HG03442 (cell line): Measurements from ENCODE around the gene DPH7.
A peak's percentile ranks its signal among the peaks of the same experiment; 100 is the strongest.
"Not testable (repeated sequence)": the region's sequence is repeated elsewhere in the genome, so short reads cannot be mapped to it uniquely, and the experiment has no call there.

Source experiments
- ATAC-seq: cut with Tn5 transposase; IDR thresholded peaks from one replicate; pipeline ENCODE4 v1.9.1; 2021; ENCODE audit warnings: mild to moderate bottlenecking, moderate library complexity; ENCODE audit not compliant: unreplicated experiment

The DPH7 gene

GRCh38 chr9:137606734-137607138 lies 28.0 kb upstream of the DPH7 start:
- ATAC-seq = no peak

DNA sequence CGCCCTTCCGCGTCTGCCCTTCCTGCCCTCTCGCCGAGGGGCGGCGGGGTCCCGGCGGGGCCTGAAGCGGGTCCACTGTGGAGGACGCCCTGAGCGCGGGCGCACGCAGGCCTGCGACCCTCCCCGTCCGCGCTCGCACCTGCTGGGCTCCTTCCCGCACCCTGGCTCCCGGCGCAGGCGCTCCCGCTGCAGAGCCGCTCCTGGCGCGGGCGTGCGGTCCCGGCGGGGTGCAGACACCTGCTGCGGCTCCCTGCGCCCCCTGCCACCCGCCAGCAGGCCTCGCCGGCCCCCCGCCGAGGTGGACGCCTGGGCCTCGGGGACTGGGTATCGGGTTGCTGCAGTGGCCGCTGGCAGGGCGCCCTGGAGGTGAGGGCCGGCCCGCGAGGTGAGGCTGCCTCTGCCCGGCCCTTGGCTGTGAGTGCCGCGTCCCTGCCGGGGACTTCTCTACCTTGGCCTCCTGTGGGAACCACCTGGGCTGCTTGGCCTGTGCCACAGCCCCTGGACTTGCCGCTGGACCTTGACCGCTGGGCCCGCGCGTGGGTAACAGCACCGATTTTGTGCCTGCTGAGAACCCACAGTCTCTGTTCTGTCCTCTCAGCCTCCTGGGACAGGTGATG lies 27.4 kb upstream of the DPH7 start:
- ATAC-seq = peak; percentile 10

- ATAC-seq = peak; percentile 66
These were observed 26.6 kb upstream of the DPH7 start, which contains the start of gene ARRDC1 for GRCh38 chr9:137605121-137606004. ARRDC1 (plus strand) TSS chr9:137605686; CDS start chr9:137605718, 32 bp downstream.

GRCh38 chr9:137604345-137605086 lies 25.8 kb upstream of the DPH7 start:
- ATAC-seq = no peak

DNA sequence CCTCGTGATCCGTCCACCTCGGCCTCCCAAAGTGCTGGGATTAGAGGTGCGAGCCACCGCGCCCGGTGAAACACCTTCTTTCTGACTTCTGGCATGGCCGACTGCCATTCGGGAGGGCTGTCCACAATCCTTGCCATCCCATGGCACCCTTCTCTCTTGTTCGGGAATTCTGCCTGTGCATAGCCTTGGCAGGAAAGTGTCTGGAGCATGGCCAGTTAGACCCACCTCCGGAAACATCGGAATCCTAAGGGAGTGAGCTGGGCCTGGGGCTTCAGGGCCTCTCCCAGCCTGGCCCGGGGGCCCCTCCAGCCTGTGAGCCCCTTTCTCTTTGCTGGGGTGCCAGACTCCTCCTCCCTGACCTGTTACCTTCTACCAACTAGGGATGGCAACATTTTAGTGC lies 25.2 kb upstream of the DPH7 start:
- no peak for ATAC-seq

GRCh38 chr9:137602661-137603060 lies 23.9 kb upstream of the DPH7 start:
- no peak for ATAC-seq

- no peak for ATAC-seq
These were observed 20.2 kb upstream of the DPH7 start for GRCh38 chr9:137598943-137599342.

- ATAC-seq = not testable (repeated sequence)
These were observed 17.9 kb upstream of the DPH7 start for GRCh38 chr9:137596577-137596976.

DNA sequence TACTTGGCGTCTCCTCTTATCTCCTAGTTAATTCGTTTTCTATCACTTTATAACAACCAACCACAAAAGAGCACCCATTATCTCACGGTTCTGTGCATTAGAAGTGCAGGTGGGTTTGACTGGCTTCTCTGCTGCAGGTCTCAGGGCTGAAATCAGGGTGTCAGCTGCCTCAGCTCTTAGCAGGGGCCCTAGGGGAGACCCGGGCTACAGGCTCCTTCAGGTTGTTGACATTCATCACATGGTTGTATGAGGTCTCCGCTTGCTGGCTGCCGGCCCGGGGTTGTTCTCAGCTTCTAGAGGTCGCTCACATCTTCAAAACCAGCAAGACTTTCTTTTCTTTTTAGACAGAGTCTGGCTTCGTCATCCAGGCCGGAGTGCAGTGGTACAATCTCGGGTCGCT lies 14.5 kb upstream of the DPH7 start:
- ATAC-seq = no peak

- ATAC-seq = no peak
These were observed 14.0 kb upstream of the DPH7 start for GRCh38 chr9:137592767-137593166.

DNA sequence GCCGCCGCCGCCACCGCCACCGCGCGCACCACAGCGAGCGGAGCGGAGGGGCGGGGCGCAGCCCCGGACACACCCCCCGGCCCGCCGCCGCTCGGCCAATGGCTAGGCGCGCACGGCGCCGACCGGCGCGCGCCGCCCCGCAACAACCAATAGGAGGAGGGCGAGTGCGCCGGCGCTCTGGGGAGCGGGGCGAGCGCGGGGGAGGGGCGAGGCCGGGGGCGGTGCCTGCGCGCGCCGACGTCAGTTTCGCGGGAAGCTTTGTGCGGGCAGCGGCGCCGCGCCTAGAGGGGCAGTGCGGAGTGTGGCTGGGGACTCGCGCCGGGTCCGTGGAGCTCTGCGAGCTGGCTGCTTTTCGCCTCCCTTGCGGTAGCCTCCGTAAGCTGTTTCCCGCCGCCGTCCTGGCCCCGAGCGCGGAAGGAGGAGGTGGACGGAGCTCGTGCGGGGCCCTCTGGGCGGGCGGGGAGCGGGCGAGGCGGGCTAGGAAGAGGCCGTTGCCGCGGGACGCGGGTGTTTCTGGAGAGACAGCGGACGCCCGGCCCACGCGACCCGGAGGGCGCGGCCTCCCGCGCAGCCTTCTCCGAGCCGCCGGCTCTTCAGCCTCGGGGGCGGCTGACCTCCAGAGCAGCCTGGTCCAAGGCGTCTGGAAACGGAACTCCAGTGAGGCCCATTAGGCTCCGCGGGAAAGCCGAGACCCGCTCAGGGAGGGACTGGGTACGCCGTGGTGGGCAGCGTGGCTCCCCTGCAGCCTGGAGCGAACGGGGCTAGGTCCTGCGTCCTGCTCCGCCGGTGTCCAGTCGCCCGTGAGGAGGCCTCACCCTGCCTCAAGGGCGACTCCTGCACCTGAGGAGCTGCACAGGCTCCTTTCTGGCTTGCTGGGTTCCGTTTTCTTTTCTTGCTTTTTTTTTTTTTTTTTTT lies 12.0 kb upstream of the DPH7 start, which contains the start of gene ZMYND19:
Gene ZMYND19 (minus strand): TSS at position 44 of the 915 bp plus-strand sequence. CDS start 249 bp downstream, outside the sequence.
- peak; percentile 79 for ATAC-seq

- peak; percentile 15 for ATAC-seq
These were observed 11.4 kb upstream of the DPH7 start for GRCh38 chr9:137590123-137590468.

DNA sequence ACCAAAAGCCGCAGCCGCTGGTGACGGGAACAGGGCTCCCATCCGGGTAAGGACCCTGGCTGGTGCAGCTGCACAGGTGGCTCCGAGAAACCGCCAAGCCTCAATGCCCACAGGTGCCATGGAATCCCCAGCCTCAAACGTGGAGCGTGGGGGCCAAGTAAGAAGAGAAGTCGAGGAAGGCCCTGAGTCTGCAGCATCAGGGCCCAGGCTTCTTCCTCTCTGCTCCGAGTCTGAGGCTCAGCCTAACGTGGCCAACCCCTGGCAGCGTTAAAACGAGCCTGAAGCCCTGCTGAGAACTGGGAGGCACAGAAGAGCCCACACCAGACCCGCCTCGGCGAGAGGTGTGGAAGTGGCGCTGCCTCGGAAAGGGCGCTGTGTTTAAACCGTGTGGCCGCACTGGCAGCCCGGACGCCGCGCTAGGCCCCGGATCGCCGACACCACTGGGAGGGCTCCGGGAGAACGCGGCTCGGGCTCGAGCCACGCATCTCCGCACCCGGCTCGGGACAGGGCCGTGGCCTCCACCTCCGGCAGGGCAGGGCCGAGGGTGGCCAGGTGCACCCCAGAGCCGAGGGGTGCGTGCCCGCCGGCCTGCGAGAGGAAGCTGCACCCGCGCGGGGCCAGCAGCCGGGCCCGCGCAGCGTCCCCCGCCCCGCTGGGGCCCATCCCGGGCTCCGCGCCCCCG lies 10.9 kb upstream of the DPH7 start:
- ATAC-seq = peak; percentile 19

GRCh38 chr9:137588891-137589290 lies 10.2 kb upstream of the DPH7 start:
- no peak for ATAC-seq

- ATAC-seq = no peak
These were observed 9.6 kb upstream of the DPH7 start for GRCh38 chr9:137588311-137588710.

- ATAC-seq = no peak
These were observed 8.1 kb upstream of the DPH7 start for GRCh38 chr9:137586854-137587253.

- ATAC-seq = no peak
These were observed 5.2 kb upstream of the DPH7 start for GRCh38 chr9:137583957-137584356.

DNA sequence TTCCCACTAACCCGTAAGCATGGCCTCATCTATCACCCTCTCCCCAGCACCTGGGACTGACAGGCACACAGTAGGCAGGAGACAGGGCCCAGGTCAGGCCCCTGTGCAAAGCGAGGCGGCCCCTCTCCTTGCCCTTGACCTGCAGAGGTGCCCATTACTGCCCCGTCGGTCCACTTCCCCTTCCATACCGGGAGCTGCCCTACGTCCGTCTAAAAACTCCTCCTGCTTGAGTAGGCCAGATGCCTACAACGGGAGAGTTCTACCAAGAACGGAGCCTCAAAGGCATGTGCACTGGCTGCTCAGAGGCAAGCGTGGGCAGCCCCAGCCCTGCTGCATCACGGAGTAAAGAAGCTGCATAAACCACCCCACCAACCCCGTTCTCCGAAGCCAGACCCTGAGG lies 4.6 kb upstream of the DPH7 start:
- ATAC-seq = no peak

- ATAC-seq = no peak
These were observed 3.6 kb upstream of the DPH7 start for GRCh38 chr9:137582286-137582860.
